SK-N-SH (cell line): ENCODE results near the gene PPP1R14B. TPM values are rescaled to one million over a fixed set of nuclear protein-coding genes. Genes with fewer than 3 reads are reported as not detected.

Experiments
- CTCF ChIA-PET: fragments of 300-600, 350-600 bp; formaldehyde crosslinking; extraction: SDS; loops from one replicate; lab custom pipeline; 2021; lab: Yijun Ruan, JAX
- POLR2A ChIA-PET: fragments of 350-600 bp; sonication (Branson Sonifier 250); formaldehyde crosslinking; extraction: SDS; loops from one replicate; lab custom pipeline; 2020; ENCODE audit warnings: antibody characterized with exemption, inconsistent platforms; lab: Yijun Ruan, JAX
- DNase-seq: peaks from one replicate; pipeline ENCODE4 v3.0.0; 2012
- H2AFZ ChIP-seq: fragments of 200-600 bp; sonication (generic); 2 replicates; pipeline ENCODE4 v1.8.1; 2016; ENCODE audit warnings: antibody characterized with exemption, mild to moderate bottlenecking, low read depth
- H3F3A ChIP-seq: fragments of 200-600 bp; sonication (generic); replicated peaks from 2 replicates; pipeline ENCODE3; 2016; ENCODE audit warnings: antibody characterized with exemption, mild to moderate bottlenecking; ENCODE audit not compliant: insufficient read depth
- H3K27ac ChIP-seq, 2 experiments: fragments of 200-500 bp in 1 of 2; fragments of 200-600 bp in 1 of 2; sonication (Bioruptor generic) in 1 of 2; sonication (generic), shearing (Covaris generic) in 1 of 2; 2 replicates each; pipeline versions ENCODE4 v1.5.1 to v1.6.1; 2014 to 2016; ENCODE audit warnings: low read depth in 2 of 2, inconsistent platforms in 1 of 2, low read length in 1 of 2, mild to moderate bottlenecking in 1 of 2, mixed read lengths in 1 of 2
- H3K27me3 ChIP-seq: fragments of 200-600 bp; sonication (generic), shearing (Covaris generic); 2 replicates; pipeline ENCODE4 v1.6.1; 2016; ENCODE audit warnings: mixed run types; ENCODE audit not compliant: insufficient read depth
- H3K36me3 ChIP-seq, 2 experiments: fragments of 200-500 bp in 1 of 2; fragments of 200-600 bp in 1 of 2; sonication (Bioruptor generic) in 1 of 2; sonication (generic) in 1 of 2; replicated peaks in 1 of 2; 2 replicates each; pipeline versions ENCODE3 to v1.5.1; 2014 to 2016; ENCODE audit warnings: low read length in 1 of 2, mild to moderate bottlenecking in 1 of 2; ENCODE audit not compliant: insufficient read depth in 2 of 2, control insufficient read depth in 1 of 2
- H3K4me1 ChIP-seq, 2 experiments: fragments of 200-500 bp in 1 of 2; fragments of 200-600 bp in 1 of 2; sonication (Bioruptor generic) in 1 of 2; sonication (generic), shearing (Covaris generic) in 1 of 2; 2 replicates each; pipeline versions ENCODE4 v1.5.1 to v1.6.1; 2014 to 2016; ENCODE audit warnings: low read depth in 1 of 2, low read length in 1 of 2, mixed run types in 1 of 2; ENCODE audit not compliant: insufficient read depth in 2 of 2, control insufficient read depth in 1 of 2
- H3K4me2 ChIP-seq: fragments of 200-600 bp; sonication (generic), shearing (Covaris generic); 2 replicates; pipeline ENCODE4 v1.6.1; 2017; ENCODE audit warnings: mixed run types
- H3K4me3 ChIP-seq, 2 experiments: fragments of 200-500 bp in 1 of 2; fragments of 200-600 bp in 1 of 2; sonication (Bioruptor generic) in 1 of 2; sonication (generic), shearing (Covaris generic) in 1 of 2; 2 replicates each; pipeline versions ENCODE4 v1.5.1 to v1.8.1; 2014 to 2016; ENCODE audit warnings: low read depth in 2 of 2, inconsistent platforms in 1 of 2, low read length in 1 of 2, mild to moderate bottlenecking in 1 of 2, mixed read lengths in 1 of 2, moderate library complexity in 1 of 2
- H3K79me2 ChIP-seq: fragments of 200-600 bp; sonication (generic); 2 replicates; pipeline ENCODE4 v1.8.1; 2017; ENCODE audit warnings: mild to moderate bottlenecking; ENCODE audit not compliant: insufficient read depth
- H3K9ac ChIP-seq: fragments of 200-600 bp; sonication (generic); 2 replicates; pipeline ENCODE4 v1.6.1; 2017; ENCODE audit warnings: mixed run types
- H3K9me2 ChIP-seq: fragments of 200-600 bp; sonication (generic); 2 replicates; pipeline ENCODE4 v1.6.1; 2017; ENCODE audit warnings: mixed run types
- H3K9me3 ChIP-seq: fragments of 200-600 bp; sonication (generic); 2 replicates; pipeline ENCODE4 v1.6.1; 2017; ENCODE audit warnings: mixed run types, mild to moderate bottlenecking, moderate library complexity
- H4K20me1 ChIP-seq: fragments of 200-600 bp; sonication (generic); 2 replicates; pipeline ENCODE4 v1.6.1; 2017; ENCODE audit warnings: mild to moderate bottlenecking, mixed run types; ENCODE audit not compliant: insufficient read depth
- ELF1 ChIP-seq: IDR thresholded peaks from 2 replicates; pipeline ENCODE4 v1.4.0; 2012
- FOXJ3 ChIP-seq: sonication (generic); formaldehyde crosslinking; IDR thresholded peaks from 2 replicates; pipeline ENCODE4 v1.5.1; 2020; ENCODE audit warnings: mild to moderate bottlenecking, missing genetic modification reagents
- JUND ChIP-seq: IDR thresholded peaks from 2 replicates; pipeline ENCODE4 v1.4.0; 2012
- MXI1 ChIP-seq: IDR thresholded peaks from 2 replicates; pipeline ENCODE4 v1.6.1; 2012; ENCODE audit warnings: mild to moderate bottlenecking, low read depth, low read length, improper control_type of control experiment
- POLR2AphosphoS5 ChIP-seq: IDR thresholded peaks from 2 replicates; pipeline ENCODE4 v1.6.1; 2012; ENCODE audit warnings: low read depth, low read length
- RCOR1 ChIP-seq: fragments of 150-350 bp; IDR thresholded peaks from 2 replicates; pipeline ENCODE4 v1.6.1; 2017; ENCODE audit warnings: antibody characterized with exemption, low read length
- RFX5 ChIP-seq: IDR thresholded peaks from 2 replicates; pipeline ENCODE4 v1.6.1; 2012; ENCODE audit warnings: mild to moderate bottlenecking, improper control_type of control experiment, low read length
- RXRA ChIP-seq: IDR thresholded peaks from 2 replicates; pipeline ENCODE4 v1.4.0; 2012; ENCODE audit warnings: low read depth, mild to moderate bottlenecking, borderline replicate concordance
- SIN3A ChIP-seq: IDR thresholded peaks from 2 replicates; pipeline ENCODE4 v1.6.1; 2012; ENCODE audit warnings: low read depth, mild to moderate bottlenecking, low read length, moderate library complexity, borderline replicate concordance
- SMC3 ChIP-seq: IDR thresholded peaks from 2 replicates; pipeline ENCODE4 v1.6.1; 2012; ENCODE audit warnings: low read depth, low read length, improper control_type of control experiment
- TAF1 ChIP-seq: IDR thresholded peaks from 2 replicates; pipeline ENCODE4 v1.6.1; 2012; ENCODE audit warnings: low read depth, mild to moderate bottlenecking, low read length, moderate library complexity, borderline replicate concordance
- TEAD4 ChIP-seq: IDR thresholded peaks from 2 replicates; pipeline ENCODE4 v1.4.0; 2012; ENCODE audit warnings: mild to moderate bottlenecking, borderline replicate concordance; ENCODE audit not compliant: insufficient read depth
- YY1 ChIP-seq: IDR thresholded peaks from 2 replicates; pipeline ENCODE4 v1.4.0; 2012; ENCODE audit warnings: low read depth, mild to moderate bottlenecking
- WGBS: methylation state at CpG from one replicate; pipeline ENCODE4 v1.1.6; 2017; ENCODE audit warnings: low lambda C conversion rate; 5-methylcytosine and 5-hydroxymethylcytosine counted together
- polyA plus RNA-seq, 3 experiments: library from polyadenylated mRNA; depleted of rRNA; stranded (reverse); fragments of >200 nt; gene quantifications; 2 replicates each; pipeline ENCODE4 v1.2.3, GENCODE V29; 2012
- TF ChIP-seq, protein P1 (sequence below): IDR thresholded peaks from 2 replicates; pipeline ENCODE4 v1.4.0; 2012; ENCODE audit warnings: low read depth, borderline replicate concordance
- TF ChIP-seq, protein P2 (sequence below): IDR thresholded peaks from 2 replicates; pipeline ENCODE4 v1.6.1; 2012; ENCODE audit warnings: mild to moderate bottlenecking, low read depth, low read length, moderate library complexity
- TF ChIP-seq, protein P3 (sequence below): IDR thresholded peaks from 2 replicates; pipeline ENCODE4 v1.4.0; 2012; ENCODE audit warnings: low read depth, borderline replicate concordance

The PPP1R14B gene
- polyA plus RNA-seq, 1 of the 3 experiments (the other 2 are of a cell fraction), result 523 TPM

DNA sequence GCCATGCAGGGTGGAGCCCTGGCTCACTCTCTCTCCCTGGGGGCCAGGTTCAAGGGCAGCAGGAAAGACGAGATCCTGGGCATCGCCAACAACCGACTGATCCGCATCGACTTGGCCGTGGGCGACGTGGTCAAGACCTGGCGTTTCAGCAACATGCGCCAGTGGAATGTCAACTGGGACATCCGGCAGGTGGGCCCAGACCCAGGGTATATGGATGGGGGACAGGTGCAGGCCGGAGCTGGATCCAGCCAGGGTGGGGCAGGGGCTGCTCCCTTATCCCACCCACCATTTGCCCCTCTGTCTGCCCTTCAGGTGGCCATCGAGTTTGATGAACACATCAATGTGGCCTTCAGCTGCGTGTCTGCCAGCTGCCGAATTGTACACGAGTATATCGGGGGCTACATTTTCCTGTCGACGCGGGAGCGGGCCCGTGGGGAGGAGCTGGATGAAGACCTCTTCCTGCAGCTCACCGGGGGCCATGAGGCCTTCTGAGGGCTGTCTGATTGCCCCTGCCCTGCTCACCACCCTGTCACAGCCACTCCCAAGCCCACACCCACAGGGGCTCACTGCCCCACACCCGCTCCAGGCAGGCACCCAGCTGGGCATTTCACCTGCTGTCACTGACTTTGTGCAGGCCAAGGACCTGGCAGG, 23.6 kb downstream of the PPP1R14B start:
- WGBS, result 94% methylated on average over 15 of the region's 24 CpGs
- H3K9me3 ChIP-seq, result no peaks in the 10 kb centered on the region
- H3K4me3 ChIP-seq, result no peak overlapping the region
- no peaks in the 10 kb centered on the region for H4K20me1 ChIP-seq
- TF ChIP-seq, protein P1, sequence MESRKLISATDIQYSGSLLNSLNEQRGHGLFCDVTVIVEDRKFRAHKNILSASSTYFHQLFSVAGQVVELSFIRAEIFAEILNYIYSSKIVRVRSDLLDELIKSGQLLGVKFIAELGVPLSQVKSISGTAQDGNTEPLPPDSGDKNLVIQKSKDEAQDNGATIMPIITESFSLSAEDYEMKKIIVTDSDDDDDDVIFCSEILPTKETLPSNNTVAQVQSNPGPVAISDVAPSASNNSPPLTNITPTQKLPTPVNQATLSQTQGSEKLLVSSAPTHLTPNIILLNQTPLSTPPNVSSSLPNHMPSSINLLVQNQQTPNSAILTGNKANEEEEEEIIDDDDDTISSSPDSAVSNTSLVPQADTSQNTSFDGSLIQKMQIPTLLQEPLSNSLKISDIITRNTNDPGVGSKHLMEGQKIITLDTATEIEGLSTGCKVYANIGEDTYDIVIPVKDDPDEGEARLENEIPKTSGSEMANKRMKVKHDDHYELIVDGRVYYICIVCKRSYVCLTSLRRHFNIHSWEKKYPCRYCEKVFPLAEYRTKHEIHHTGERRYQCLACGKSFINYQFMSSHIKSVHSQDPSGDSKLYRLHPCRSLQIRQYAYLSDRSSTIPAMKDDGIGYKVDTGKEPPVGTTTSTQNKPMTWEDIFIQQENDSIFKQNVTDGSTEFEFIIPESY, result no peak
- no peak for TF ChIP-seq RXRA
- no peak for TF ChIP-seq TAF1
- TF ChIP-seq SMC3, result no peak
- TF ChIP-seq, protein P2, sequence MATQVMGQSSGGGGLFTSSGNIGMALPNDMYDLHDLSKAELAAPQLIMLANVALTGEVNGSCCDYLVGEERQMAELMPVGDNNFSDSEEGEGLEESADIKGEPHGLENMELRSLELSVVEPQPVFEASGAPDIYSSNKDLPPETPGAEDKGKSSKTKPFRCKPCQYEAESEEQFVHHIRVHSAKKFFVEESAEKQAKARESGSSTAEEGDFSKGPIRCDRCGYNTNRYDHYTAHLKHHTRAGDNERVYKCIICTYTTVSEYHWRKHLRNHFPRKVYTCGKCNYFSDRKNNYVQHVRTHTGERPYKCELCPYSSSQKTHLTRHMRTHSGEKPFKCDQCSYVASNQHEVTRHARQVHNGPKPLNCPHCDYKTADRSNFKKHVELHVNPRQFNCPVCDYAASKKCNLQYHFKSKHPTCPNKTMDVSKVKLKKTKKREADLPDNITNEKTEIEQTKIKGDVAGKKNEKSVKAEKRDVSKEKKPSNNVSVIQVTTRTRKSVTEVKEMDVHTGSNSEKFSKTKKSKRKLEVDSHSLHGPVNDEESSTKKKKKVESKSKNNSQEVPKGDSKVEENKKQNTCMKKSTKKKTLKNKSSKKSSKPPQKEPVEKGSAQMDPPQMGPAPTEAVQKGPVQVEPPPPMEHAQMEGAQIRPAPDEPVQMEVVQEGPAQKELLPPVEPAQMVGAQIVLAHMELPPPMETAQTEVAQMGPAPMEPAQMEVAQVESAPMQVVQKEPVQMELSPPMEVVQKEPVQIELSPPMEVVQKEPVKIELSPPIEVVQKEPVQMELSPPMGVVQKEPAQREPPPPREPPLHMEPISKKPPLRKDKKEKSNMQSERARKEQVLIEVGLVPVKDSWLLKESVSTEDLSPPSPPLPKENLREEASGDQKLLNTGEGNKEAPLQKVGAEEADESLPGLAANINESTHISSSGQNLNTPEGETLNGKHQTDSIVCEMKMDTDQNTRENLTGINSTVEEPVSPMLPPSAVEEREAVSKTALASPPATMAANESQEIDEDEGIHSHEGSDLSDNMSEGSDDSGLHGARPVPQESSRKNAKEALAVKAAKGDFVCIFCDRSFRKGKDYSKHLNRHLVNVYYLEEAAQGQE, result no peak
- no peak for TF ChIP-seq YY1
- TF ChIP-seq ELF1, result no peak
- H3K79me2 ChIP-seq, result peaks cover 32% of the 10 kb centered on the region
- DNase-seq, result no peak
- no peaks in the 10 kb centered on the region for H3K27me3 ChIP-seq
- no peak overlapping the region for H3K27ac ChIP-seq
- CTCF ChIA-PET, result interaction anchor here (1.0 to 5.2 kb wide), 6 partner anchors 16 to 386 kb away, joined by 3 to 36 read pairs (median 8); partner anchors contain the start of gene PLCB3
- H3K4me1 ChIP-seq, result peaks cover 8 to 37% of the 10 kb centered on the region in 2 experiments; a peak in 2 of 4 replicates
- H2AFZ ChIP-seq, result no peak overlapping the region
- no peaks in the 10 kb centered on the region for H3K9me2 ChIP-seq
- H3F3A ChIP-seq, result peaks cover 2% of the 10 kb centered on the region
- H3K36me3 ChIP-seq, result peaks cover 0 to 10% of the 10 kb centered on the region in 2 experiments
- no peak overlapping the region for H3K9ac ChIP-seq
- POLR2A ChIA-PET, result interaction anchor here (1.0 to 1.4 kb wide), 3 partner anchors 12 to 37 kb away, joined by 3 to 5 read pairs (median 4); partner anchors contain the start of gene STIP1
- H3K4me2 ChIP-seq, result no peak overlapping the region

DNA sequence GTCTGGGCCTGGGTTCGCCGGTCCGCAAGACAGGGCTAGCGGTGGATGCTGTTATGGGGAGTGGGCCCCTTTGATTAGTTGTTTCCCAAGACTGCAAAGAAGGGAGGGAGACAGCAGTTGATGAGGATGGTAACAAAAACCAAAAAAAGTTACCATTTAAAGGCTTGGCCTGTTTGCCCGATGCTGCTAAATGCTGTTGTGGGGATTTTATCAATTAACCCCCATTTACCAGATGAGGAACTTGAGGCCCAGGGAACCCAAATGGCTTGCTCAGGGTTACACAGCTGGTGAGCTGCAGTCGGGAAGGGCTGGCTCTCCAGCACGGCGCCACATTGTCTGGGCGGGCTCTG, 24.1 kb downstream of the PPP1R14B start:
- Histone ChIP-seq H3K4me3 (no peak overlapping the region), H3K36me3 (peaks cover 0 to 10% of the 10 kb centered on the region in 2 experiments), H4K20me1 (no peaks in the 10 kb centered on the region), H3K27me3 (no peaks in the 10 kb centered on the region), H3F3A (peaks cover 2% of the 10 kb centered on the region), H3K9ac (no peak overlapping the region), H3K4me1 (peaks cover 4 to 37% of the 10 kb centered on the region in 2 experiments; a peak in 2 of 4 replicates), H2AFZ (no peak overlapping the region), H3K9me3 (no peaks in the 10 kb centered on the region), H3K4me2 (no peak overlapping the region), H3K27ac (no peak overlapping the region), H3K79me2 (peaks cover 27% of the 10 kb centered on the region), H3K9me2 (no peaks in the 10 kb centered on the region)
- 95% methylated on average over 9 of the region's 9 CpGs for WGBS
- no peak for DNase-seq
- TF ChIP-seq TEAD4 (no peak), JUND (no peak), RCOR1 (no peak), FOXJ3 (CRISPR knock-in tag) (no peak), POLR2AphosphoS5 (no peak), RXRA (no peak), SIN3A (no peak), RFX5 (no peak), MXI1 (no peak)
- TF ChIP-seq, protein P3, sequence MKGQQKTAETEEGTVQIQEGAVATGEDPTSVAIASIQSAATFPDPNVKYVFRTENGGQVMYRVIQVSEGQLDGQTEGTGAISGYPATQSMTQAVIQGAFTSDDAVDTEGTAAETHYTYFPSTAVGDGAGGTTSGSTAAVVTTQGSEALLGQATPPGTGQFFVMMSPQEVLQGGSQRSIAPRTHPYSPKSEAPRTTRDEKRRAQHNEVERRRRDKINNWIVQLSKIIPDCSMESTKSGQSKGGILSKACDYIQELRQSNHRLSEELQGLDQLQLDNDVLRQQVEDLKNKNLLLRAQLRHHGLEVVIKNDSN, result no peak
- TF ChIP-seq, protein P1, result no peak
- ChIA-PET POLR2A (interaction anchor here (1.0 kb wide), 1 partner anchor 37 kb away, joined by 3 read pairs; the partner anchor contains the start of gene STIP1), CTCF (interaction anchor here (1.0 to 5.2 kb wide), 4 partner anchors 18 to 385 kb away, joined by 3 to 36 read pairs (median 14); partner anchors contain the start of gene PLCB3)
